Heart right ventricle (tissue), 16 donors: Measurements from ENCODE around the gene XYLB. TPM values are rescaled to one million over a fixed set of nuclear protein-coding genes. Genes with fewer than 3 reads are reported as not detected.

Experiments used
- ATAC-seq, 8 donors: fragments of 200-7000 bp; cut with Tn5 transposase; one replicate each; pipeline ENCODE4 v1.9.1; 2020; ENCODE audit warnings: mild to moderate bottlenecking in 8 of 8, moderate library complexity in 8 of 8, moderate number of reproducible peaks in 1 of 8
- DNase-seq, 2 donors: peaks; one replicate each; pipeline ENCODE4 v3.0.0-alpha.2; 2020
- H3K27ac ChIP-seq, 10 donors: fragments of 200-600 bp; sonication (generic) in 2 of 10; one replicate each; pipeline versions ENCODE4 v1.5.0 to v1.8.0; 2020 to 2022; ENCODE audit warnings: mild to moderate bottlenecking in 3 of 10
- H3K27me3 ChIP-seq, 7 donors: fragments of 200-600 bp; one replicate each; pipeline ENCODE4 v1.8.0; 2021 to 2022; ENCODE audit warnings: mild to moderate bottlenecking in 2 of 7
- H3K36me3 ChIP-seq, 9 donors: fragments of 200-600 bp; sonication (generic) in 1 of 9; one replicate each; pipeline versions ENCODE4 v1.5.0 to v1.8.0; 2020 to 2022; ENCODE audit warnings: mild to moderate bottlenecking in 2 of 9
- H3K4me1 ChIP-seq, 9 donors: fragments of 200-600 bp; sonication (generic) in 1 of 9; one replicate each; pipeline versions ENCODE4 v1.5.0 to v1.8.0; 2020 to 2022; ENCODE audit warnings: mild to moderate bottlenecking in 4 of 9
- H3K4me3 ChIP-seq, 10 donors: fragments of 200-600 bp; sonication (generic) in 2 of 10; one replicate each; pipeline versions ENCODE4 v1.5.0 to v1.8.0; 2020 to 2022; ENCODE audit warnings: mild to moderate bottlenecking in 7 of 10, moderate library complexity in 2 of 10
- H3K9me3 ChIP-seq, 11 donors: fragments of 200-600 bp in 10 of 11; sonication (generic) in 2 of 11; one replicate each; pipeline versions ENCODE4 v1.5.0 to v1.8.0; 2013 to 2022; ENCODE audit warnings: mild to moderate bottlenecking in 2 of 11, control low read depth in 1 of 11, moderate library complexity in 1 of 11
- WGBS, 2 donors: extraction: QIAGEN DNeasy Blood & Tissue Kit; methylation state at CpG; one replicate each; pipeline ENCODE4 v1.1.7; 2013; ENCODE audit warnings: inconsistent platforms in 1 of 2; 5-methylcytosine and 5-hydroxymethylcytosine counted together
- intact Hi-C, 10 donors: fragments of 100-400 bp; cut with DNase I; formaldehyde crosslinking; loops; one replicate each; pipeline versions ENCODE4 v1.11.1 to v1.14.2; 2022
- polyA plus RNA-seq, 2 donors: library from polyadenylated mRNA; stranded (reverse); fragments of 200-250 nt; gene quantifications; one replicate each; pipeline ENCODE4 v1.2.3, GENCODE V29; 2013
- total RNA-seq, 10 donors: library from RNA; stranded (reverse); fragmentation: NEBNext Ultra II Directional in 3 of 10; extraction: Animal tissue kit (Norgen Biotek cat#: 25700) in 3 of 10; gene quantifications; one replicate each; pipeline versions ENCODE4 v1.2.1 to v1.2.4, GENCODE V29; 2021 to 2023
- TF ChIP-seq, protein P1 (sequence below), 9 donors: fragments of 200-600 bp; sonication (generic) in 2 of 9; IDR thresholded peaks; one replicate each; pipeline versions ENCODE4 v1.5.0 to v1.8.0; 2021 to 2022; ENCODE audit warnings: antibody characterized with exemption in 9 of 9, mild to moderate bottlenecking in 5 of 9, moderate library complexity in 1 of 9
- donor health status: Arrhythmogenic right ventricular cardiomyopathy.
- donor health status: ischemic (EF 13 %, LVEDD 7.1; RV severe dilation, severe dysfunction).
- donor health status: healthy with polysubstance abuse.
- donor health status: DM: no; HTN: yes; CAD: no.
- donor health status: DM: no; HTN: no; CAD: no.
- donor health status: ischemic (EF 25% LVEDD 6.9; RV normal size, moderate dysfunction).
- donor health status: ischemic (EF 25% LVEDD 5.7; RV mildly dilated, moderate dysfunction).
- donor health status: healthy.
- donor health status: DM: yes; HTN: yes; CAD: no.
- donor health status: Ischemic cardiomyopathy.
- donor health status: ischemic (EF 35%, LVEDD 5.7; RV mildly dilated, moderate dysfunction).
- donor health status: nonischemic (EF 11% LVEDD 7.7; RV severe dilation, severe dysfunction).
- donor health status: DM: yes; HTN: yes; CAD: no.
- donor health status: PGD.
- donor health status: ischemic (EF 29% LVEDD 5.4; RV normal size, mild dysfunction).
- donor health status: nonischemic (EF 23%, LVEDD 6.1; RV moderate dilation, normal function).

Gene XYLB
- total and polyA plus RNA-seq, 12 donors = 0.22 to 1.7 (median 0.67) TPM

GRCh38 chr3:38446085-38446686 is 99.6 kb downstream of the XYLB start:
- intact Hi-C loops = no loop called here
- TF ChIP-seq, protein P1, sequence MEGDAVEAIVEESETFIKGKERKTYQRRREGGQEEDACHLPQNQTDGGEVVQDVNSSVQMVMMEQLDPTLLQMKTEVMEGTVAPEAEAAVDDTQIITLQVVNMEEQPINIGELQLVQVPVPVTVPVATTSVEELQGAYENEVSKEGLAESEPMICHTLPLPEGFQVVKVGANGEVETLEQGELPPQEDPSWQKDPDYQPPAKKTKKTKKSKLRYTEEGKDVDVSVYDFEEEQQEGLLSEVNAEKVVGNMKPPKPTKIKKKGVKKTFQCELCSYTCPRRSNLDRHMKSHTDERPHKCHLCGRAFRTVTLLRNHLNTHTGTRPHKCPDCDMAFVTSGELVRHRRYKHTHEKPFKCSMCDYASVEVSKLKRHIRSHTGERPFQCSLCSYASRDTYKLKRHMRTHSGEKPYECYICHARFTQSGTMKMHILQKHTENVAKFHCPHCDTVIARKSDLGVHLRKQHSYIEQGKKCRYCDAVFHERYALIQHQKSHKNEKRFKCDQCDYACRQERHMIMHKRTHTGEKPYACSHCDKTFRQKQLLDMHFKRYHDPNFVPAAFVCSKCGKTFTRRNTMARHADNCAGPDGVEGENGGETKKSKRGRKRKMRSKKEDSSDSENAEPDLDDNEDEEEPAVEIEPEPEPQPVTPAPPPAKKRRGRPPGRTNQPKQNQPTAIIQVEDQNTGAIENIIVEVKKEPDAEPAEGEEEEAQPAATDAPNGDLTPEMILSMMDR (IDR thresholded peaks at IDR 0.05) = no peak
- Histone ChIP-seq H3K27me3 (no peaks in the 10 kb centered on the region), H3K4me1 (no peaks in the 10 kb centered on the region), H3K27ac (no peak overlapping the region), H3K4me3 (no peak overlapping the region), H3K36me3 (no peaks in the 10 kb centered on the region), H3K9me3 (peaks cover 0 to 14% (median 0%) of the 10 kb centered on the region in 11 donors)
- DNase-seq = no peak
- no peak for ATAC-seq
- 60 to 61% methylated on average over 2 of the region's 2 CpGs for WGBS, 2 donors

GRCh38 chr3:38446812-38447211 is 100.2 kb downstream of the XYLB start:
- intact Hi-C loops = no loop called here
- Histone ChIP-seq H3K9me3 (peaks cover 0 to 14% (median 0%) of the 10 kb centered on the region in 11 donors), H3K27me3 (no peaks in the 10 kb centered on the region), H3K27ac (no peak overlapping the region), H3K36me3 (no peaks in the 10 kb centered on the region), H3K4me1 (no peaks in the 10 kb centered on the region), H3K4me3 (no peak overlapping the region)
- no peak for ATAC-seq
- TF ChIP-seq, protein P1 (IDR thresholded peaks at IDR 0.05) = no peak
- no peak for DNase-seq

- intact Hi-C loops = loop anchor here in 2 of 10 donors (10.0 kb wide), 1 partner anchor 316 kb away; the partner anchor contains the start of genes ACAA1 (in 2 of the 2) and MYD88 (in 2 of the 2)
- Histone ChIP-seq H3K36me3 (no peaks in the 10 kb centered on the region), H3K27ac (no peak overlapping the region), H3K9me3 (peaks cover 0 to 3% (median 0%) of the 10 kb centered on the region in 11 donors), H3K27me3 (peaks cover 0 to 25% (median 0%) of the 10 kb centered on the region in 7 donors), H3K4me3 (no peak overlapping the region), H3K4me1 (peaks cover 4 to 22% (median 14%) of the 10 kb centered on the region in 9 donors)
- no peak for ATAC-seq
- DNase-seq = no peak
- TF ChIP-seq, protein P1 (IDR thresholded peaks at IDR 0.05) = no peak
- 93 to 97% methylated on average over 3 of the region's 3 CpGs for WGBS, 2 donors
These were observed 104.3 kb downstream of the XYLB start for GRCh38 chr3:38450853-38451252.

GRCh38 chr3:38453075-38453912 is 106.7 kb downstream of the XYLB start, which contains the start of gene ACVR2B:
TSS of gene ACVR2B (plus strand) at chr3:38453890. CDS start at chr3:38454323, 433 bp downstream.
- 7% methylated on average over 35 to 48 of the region's 48 CpGs for WGBS, 2 donors
- TF ChIP-seq, protein P1 (IDR thresholded peaks at IDR 0.05) = no peak
- intact Hi-C loops = loop anchor here in 2 of 10 donors (10.0 kb wide), 1 partner anchor 318 kb away; the partner anchor contains the start of genes ACAA1 (in 2 of the 2) and MYD88 (in 2 of the 2)
- no peaks in the 10 kb centered on the region for H3K36me3 ChIP-seq
- ATAC-seq = peak; percentile 88 to 93 (median 92)
- no peaks in the 10 kb centered on the region for H3K9me3 ChIP-seq
- H3K27ac ChIP-seq = peak within 1 kb of the TSS; percentile 70 to 92 (median 86)
- peaks cover 0 to 29% (median 0%) of the 10 kb centered on the region in 7 donors for H3K27me3 ChIP-seq
- H3K4me1 ChIP-seq = peaks cover 4 to 40% (median 26%) of the 10 kb centered on the region in 9 donors
- peak within 1 kb of the TSS; percentile 68 to 98 (median 85) for H3K4me3 ChIP-seq
- peak; percentile 90 to 92 for DNase-seq
